ENCODE data around the gene FOXRED1. TPM values are rescaled to one million over a fixed set of nuclear protein-coding genes. Genes with fewer than 3 reads are reported as not detected.
A peak's percentile ranks its signal among the peaks of the same experiment; 100 is the strongest.

The FOXRED1 gene
- total and polyA plus RNA-seq, 9 of the 15 experiments (the other 6 are each of a cell fraction or from before 2014, with no cell fraction given): 14.1 to 94.4 (median 53.1) TPM

DNA sequence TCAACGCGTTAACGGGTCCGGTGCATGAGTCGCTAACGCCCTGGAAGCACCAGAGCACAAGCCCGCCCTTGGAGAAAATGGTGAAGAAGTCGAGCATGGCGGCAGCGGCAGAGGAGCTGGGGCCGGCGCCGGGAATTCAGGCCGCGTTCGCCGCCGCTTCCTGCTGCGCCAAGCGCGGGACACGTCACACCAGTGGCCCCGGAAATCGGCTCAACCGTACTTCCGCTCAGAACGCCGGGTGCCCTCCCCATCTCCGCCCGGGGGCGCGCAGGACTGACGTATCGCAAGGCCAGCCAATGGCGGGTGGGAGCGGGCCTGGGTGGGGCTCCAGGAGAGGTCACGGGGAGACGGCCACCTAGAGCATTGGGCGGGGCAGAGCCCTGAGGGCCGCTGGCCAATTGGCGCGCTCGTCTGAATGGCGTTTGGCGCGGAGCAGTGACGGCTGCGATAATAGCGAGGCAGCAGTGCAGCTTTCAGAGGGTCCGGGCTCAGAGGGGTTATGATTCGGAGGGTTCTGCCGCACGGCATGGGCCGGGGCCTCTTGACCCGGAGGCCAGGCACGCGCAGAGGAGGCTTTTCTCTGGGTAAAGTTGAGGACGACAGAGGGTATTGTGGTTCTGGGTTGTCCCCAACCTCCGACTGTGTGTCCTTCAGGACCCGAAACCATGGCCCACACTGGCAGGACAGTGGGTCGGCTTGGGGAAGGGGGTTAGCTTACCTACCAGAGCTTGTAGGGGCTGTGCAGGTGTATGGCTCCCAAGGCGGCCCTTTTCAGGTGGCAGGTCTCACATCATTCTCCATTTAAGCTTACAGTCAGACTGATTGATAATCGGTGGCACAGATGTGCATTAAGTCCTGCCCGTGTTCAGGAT, at the start of gene FOXRED1, which contains the start of gene SRPRA (continued):
- TF ChIP-seq, protein P1, sequence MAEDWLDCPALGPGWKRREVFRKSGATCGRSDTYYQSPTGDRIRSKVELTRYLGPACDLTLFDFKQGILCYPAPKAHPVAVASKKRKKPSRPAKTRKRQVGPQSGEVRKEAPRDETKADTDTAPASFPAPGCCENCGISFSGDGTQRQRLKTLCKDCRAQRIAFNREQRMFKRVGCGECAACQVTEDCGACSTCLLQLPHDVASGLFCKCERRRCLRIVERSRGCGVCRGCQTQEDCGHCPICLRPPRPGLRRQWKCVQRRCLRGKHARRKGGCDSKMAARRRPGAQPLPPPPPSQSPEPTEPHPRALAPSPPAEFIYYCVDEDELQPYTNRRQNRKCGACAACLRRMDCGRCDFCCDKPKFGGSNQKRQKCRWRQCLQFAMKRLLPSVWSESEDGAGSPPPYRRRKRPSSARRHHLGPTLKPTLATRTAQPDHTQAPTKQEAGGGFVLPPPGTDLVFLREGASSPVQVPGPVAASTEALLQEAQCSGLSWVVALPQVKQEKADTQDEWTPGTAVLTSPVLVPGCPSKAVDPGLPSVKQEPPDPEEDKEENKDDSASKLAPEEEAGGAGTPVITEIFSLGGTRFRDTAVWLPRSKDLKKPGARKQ (CRISPR knock-in tag; IDR thresholded peaks at IDR 0.05): no peak
- TF ChIP-seq NCOR1 (IDR thresholded peaks at IDR 0.05): no peak
- peak; percentile 87 for TF ChIP-seq RAD51 (IDR thresholded peaks at IDR 0.05; ENCODE audit: borderline replicate concordance, low read depth)
- no peak for TF ChIP-seq CHD4 (IDR thresholded peaks at IDR 0.05; ENCODE audit: insufficient read depth, insufficient replicate concordance, low read depth, low read length, poor library complexity, severe bottlenecking)
- TF ChIP-seq POU5F1 (IDR thresholded peaks at IDR 0.05; ENCODE audit: borderline replicate concordance, low read depth, low read length, partially characterized antibody): peak; percentile 47
- TF ChIP-seq ZNF143 (CRISPR knock-in tag; IDR thresholded peaks at IDR 0.05): no peak
- TF ChIP-seq, protein P2, sequence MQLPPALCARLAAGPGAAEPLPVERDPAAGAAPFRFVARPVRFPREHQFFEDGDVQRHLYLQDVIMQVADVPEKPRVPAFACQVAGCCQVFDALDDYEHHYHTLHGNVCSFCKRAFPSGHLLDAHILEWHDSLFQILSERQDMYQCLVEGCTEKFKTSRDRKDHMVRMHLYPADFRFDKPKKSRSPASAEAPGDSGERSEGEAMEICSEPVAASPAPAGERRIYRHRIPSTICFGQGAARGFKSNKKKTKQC (CRISPR knock-in tag; IDR thresholded peaks at IDR 0.05): no peak; the same call in 1 of the 2 replicates
- peak; percentile 93 for TF ChIP-seq ATF1 (CRISPR knock-in tag; IDR thresholded peaks at IDR 0.05)
- peak; percentile 99 for TF ChIP-seq ATF1 (tag; IDR thresholded peaks at IDR 0.05)
- TF ChIP-seq SRF (CRISPR knock-in tag; IDR thresholded peaks at IDR 0.05): peak in 1 of 2 experiments; percentile 56; a peak in 2 of 4 replicates
- TF ChIP-seq, protein P3, sequence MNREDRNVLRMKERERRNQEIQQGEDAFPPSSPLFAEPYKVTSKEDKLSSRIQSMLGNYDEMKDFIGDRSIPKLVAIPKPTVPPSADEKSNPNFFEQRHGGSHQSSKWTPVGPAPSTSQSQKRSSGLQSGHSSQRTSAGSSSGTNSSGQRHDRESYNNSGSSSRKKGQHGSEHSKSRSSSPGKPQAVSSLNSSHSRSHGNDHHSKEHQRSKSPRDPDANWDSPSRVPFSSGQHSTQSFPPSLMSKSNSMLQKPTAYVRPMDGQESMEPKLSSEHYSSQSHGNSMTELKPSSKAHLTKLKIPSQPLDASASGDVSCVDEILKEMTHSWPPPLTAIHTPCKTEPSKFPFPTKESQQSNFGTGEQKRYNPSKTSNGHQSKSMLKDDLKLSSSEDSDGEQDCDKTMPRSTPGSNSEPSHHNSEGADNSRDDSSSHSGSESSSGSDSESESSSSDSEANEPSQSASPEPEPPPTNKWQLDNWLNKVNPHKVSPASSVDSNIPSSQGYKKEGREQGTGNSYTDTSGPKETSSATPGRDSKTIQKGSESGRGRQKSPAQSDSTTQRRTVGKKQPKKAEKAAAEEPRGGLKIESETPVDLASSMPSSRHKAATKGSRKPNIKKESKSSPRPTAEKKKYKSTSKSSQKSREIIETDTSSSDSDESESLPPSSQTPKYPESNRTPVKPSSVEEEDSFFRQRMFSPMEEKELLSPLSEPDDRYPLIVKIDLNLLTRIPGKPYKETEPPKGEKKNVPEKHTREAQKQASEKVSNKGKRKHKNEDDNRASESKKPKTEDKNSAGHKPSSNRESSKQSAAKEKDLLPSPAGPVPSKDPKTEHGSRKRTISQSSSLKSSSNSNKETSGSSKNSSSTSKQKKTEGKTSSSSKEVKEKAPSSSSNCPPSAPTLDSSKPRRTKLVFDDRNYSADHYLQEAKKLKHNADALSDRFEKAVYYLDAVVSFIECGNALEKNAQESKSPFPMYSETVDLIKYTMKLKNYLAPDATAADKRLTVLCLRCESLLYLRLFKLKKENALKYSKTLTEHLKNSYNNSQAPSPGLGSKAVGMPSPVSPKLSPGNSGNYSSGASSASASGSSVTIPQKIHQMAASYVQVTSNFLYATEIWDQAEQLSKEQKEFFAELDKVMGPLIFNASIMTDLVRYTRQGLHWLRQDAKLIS (CRISPR knock-in tag; IDR thresholded peaks at IDR 0.05): peak; percentile 91
- TF ChIP-seq LEF1 (IDR thresholded peaks at IDR 0.05): no peak
- TF ChIP-seq SRSF1 (IDR thresholded peaks at IDR 0.05; ENCODE audit: low read depth, low read length): no peak
- TF ChIP-seq ZBTB8A (IDR thresholded peaks at IDR 0.05; ENCODE audit: partially characterized antibody): no peak
- no peak for TF ChIP-seq ZFPM2 (CRISPR knock-in tag; IDR thresholded peaks at IDR 0.05)
- 0 out of 2 replicates have a peak, but pooled peaks have one; percentile 15 for TF ChIP-seq CC2D1A (IDR thresholded peaks at IDR 0.05)
- no peak for TF ChIP-seq ZNF668 (CRISPR knock-in tag; IDR thresholded peaks at IDR 0.05)
- TF ChIP-seq ZBTB7A (IDR thresholded peaks at IDR 0.05; ENCODE audit: borderline replicate concordance, control insufficient read depth, low read depth, low read length): peak; percentile 57
- peak; percentile 93 for TF ChIP-seq POLR2A (conservative IDR thresholded peaks at IDR 0.05)
- TF ChIP-seq, protein P4, sequence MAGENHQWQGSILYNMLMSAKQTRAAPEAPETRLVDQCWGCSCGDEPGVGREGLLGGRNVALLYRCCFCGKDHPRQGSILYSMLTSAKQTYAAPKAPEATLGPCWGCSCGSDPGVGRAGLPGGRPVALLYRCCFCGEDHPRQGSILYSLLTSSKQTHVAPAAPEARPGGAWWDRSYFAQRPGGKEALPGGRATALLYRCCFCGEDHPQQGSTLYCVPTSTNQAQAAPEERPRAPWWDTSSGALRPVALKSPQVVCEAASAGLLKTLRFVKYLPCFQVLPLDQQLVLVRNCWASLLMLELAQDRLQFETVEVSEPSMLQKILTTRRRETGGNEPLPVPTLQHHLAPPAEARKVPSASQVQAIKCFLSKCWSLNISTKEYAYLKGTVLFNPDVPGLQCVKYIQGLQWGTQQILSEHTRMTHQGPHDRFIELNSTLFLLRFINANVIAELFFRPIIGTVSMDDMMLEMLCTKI (IDR thresholded peaks at IDR 0.05; ENCODE audit: partially characterized antibody): no peak
- TF ChIP-seq NELFE (IDR thresholded peaks at IDR 0.05; ENCODE audit: insufficient read depth, insufficient read length): no peak

All from K562 (cell line).